VCaP (cell line): Measurements from ENCODE around the gene DNAJC11.

Source experiments
- H3K27ac ChIP-seq: fragments of 450-650 bp; 2 replicates; pipeline ENCODE4 v1.5.1; 2017
- TF ChIP-seq, protein P1 (sequence below): fragments of 450-650 bp; conservative IDR thresholded peaks from 2 replicates; pipeline ENCODE4 v1.5.1; 2017; ENCODE audit warnings: mild to moderate bottlenecking, moderate library complexity

The DNAJC11 gene

DNA sequence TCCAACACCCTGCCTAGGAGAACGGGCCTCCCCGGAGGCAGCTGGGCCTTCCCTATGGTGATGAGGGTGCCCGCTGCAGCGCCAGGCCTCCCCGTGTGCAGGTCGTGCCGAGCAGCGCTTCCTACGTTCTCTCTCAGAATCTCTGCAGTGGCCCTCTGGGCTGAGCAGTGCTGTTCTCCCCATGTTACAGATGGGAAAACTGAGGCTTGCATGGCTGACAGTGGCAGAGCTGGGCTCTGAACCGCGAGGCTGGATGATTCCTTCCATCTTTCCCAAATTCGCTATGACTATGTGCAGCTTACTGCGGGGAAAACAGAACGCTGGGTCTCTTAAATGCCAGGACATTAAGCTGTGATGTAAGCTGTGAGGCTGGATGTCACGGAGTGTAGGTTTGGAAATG, 107.8 kb downstream of the DNAJC11 start:
- H3K27ac ChIP-seq, result no peak overlapping the region
- TF ChIP-seq, protein P1, sequence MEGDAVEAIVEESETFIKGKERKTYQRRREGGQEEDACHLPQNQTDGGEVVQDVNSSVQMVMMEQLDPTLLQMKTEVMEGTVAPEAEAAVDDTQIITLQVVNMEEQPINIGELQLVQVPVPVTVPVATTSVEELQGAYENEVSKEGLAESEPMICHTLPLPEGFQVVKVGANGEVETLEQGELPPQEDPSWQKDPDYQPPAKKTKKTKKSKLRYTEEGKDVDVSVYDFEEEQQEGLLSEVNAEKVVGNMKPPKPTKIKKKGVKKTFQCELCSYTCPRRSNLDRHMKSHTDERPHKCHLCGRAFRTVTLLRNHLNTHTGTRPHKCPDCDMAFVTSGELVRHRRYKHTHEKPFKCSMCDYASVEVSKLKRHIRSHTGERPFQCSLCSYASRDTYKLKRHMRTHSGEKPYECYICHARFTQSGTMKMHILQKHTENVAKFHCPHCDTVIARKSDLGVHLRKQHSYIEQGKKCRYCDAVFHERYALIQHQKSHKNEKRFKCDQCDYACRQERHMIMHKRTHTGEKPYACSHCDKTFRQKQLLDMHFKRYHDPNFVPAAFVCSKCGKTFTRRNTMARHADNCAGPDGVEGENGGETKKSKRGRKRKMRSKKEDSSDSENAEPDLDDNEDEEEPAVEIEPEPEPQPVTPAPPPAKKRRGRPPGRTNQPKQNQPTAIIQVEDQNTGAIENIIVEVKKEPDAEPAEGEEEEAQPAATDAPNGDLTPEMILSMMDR, result no peak

DNA sequence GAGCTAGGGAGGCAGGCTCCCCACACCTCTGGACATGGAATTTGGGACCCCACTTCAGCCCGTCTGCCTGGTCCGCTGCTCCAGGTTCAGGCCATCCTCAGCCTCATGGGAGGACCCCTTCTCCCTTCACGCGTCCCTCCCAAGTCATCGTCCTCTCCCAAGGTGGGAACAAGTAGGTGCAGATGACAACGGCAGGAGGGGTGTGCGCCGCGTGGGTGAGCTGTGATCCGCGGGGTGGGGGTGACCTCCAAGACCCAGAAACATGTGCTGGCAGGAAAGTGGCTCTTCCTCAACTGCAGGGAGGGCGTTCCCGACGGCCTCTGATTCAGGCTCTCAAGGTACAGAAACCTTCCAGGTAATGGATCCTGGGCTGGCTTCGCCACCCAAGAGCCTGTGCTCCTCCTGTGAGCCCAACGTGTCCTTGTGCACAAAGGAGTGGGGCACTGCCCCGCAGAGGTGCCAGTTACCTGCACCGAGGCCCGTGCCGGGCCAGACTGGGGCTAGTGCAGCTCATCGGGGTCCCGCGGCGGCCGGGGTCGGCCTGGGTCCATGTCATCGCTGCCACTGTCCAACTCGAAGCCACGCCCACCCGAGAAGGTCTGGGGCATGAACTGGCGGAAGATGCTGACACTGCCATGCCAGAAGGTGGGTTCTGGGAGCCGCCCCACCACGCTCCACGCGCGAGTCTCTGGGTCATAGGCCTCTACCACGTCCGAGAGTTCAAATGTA, 108.6 kb downstream of the DNAJC11 start:
- H3K27ac ChIP-seq, result no peak overlapping the region
- TF ChIP-seq, protein P1, result no peak

DNA sequence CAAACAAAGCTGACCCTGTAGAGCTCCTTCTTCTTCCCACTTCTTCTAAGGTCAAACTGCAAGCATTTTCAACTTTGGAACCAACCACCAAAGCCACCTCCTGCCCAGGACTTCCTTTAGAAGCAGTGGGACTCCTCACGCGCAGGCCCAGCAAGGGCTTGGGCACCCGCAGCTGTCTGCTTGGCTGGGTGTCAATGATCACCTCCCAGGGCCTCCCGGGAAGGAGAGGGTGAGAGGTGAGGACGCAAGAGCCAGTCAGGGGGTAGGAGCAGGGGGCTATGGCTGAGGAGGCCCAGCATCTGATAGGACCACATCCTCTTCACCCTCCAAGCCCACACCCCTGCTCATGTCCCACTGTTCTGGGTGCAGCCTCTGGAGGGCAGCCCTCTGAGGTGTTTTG, 109.2 kb downstream of the DNAJC11 start:
- TF ChIP-seq, protein P1, result no peak
- H3K27ac ChIP-seq, result no peak overlapping the region

DNA sequence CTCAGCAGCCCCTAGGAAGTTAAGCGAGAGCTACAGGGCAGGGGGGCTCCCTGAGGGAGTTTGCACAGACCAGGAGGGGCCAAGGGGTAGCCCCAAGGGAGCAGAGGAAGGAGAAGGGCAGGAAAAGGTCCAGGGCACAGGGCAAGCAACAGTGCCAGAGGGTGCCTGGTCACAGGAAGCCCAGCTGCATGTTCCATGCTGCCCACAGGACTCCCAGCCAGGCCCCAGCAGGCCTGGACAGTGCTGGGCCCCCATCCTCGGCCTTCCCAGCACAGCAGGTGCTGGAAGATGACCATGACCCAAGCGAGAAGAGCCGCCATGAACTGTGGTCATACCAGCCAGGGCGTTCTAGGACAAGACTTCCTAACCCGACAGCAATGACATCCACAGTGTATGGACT, 110.0 kb downstream of the DNAJC11 start:
- TF ChIP-seq, protein P1, result no peak
- no peak overlapping the region for H3K27ac ChIP-seq

DNA sequence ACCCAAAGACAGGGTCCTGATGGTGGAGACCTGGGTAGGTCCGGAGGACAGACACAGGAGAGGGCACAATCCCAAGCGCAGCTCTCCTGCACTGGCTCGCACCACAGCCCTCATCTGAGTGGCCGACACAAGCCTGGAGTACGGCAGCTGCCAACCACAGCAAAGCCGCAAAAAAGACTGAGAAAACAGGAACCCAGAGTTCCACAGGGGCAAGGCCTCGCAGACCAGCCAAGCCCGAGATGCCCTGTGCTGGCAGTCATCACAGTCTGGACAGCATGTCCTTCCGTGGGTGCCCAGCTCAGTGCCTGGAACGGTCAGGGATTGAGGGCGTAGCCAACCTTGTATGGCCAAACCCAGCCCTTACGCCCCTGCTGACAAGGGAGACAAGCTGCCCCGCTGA, 110.4 kb downstream of the DNAJC11 start:
- TF ChIP-seq, protein P1, result no peak
- H3K27ac ChIP-seq, result no peak overlapping the region

DNA sequence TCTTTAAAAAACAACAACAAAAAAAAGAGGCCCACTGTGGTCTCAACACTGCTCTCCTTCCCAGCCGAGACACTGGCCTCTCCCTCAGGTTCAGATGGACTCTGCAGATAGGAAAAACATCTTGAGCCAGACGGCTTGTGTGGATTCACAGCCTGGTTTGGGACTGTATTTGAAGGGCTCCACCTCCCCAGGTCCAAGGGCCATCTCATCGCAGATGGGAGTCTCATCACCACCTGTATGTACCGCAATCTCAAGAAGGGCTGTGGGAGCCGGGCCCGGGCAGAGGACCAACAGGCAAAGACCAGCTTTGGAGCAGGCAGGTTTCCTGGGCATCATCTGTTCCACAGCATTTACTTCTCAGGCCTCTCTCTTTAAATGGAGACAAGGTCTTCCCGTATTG, 111.6 kb downstream of the DNAJC11 start:
- TF ChIP-seq, protein P1, result no peak

DNA sequence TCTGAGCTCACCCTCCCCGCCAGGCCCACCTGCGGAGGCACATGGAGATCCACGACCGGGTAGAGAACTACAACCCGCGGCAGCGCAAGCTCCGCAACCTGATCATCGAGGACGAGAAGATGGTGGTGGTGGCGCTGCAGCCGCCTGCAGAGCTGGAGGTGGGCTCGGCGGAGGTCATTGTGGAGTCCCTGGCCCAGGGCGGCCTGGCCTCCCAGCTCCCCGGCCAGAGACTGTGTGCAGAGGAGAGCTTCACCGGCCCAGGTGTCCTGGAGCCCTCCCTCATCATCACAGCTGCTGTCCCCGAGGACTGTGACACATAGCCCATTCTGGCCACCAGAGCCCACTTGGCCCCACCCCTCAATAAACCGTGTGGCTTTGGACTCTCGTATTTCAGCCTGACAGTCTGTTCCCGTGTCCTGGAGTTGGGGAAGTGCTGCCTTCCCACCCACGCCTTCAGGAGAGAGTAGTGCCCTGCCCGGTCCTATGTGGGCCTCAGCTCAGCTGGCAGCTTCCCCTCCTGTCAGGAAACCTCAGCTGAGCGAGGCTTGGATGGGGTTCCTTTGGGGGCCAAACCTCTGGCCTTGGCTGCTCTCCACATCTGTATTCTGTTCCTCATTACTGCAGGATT, 112.6 kb downstream of the DNAJC11 start:
- TF ChIP-seq, protein P1, result no peak
- H3K27ac ChIP-seq, result no peak overlapping the region

More for the DNA sequence above, 111.6 kb downstream of the DNAJC11 start:
- no peak overlapping the region for H3K27ac ChIP-seq
